ENCODE data around the gene ZG16B.

The ZG16B gene

DNA sequence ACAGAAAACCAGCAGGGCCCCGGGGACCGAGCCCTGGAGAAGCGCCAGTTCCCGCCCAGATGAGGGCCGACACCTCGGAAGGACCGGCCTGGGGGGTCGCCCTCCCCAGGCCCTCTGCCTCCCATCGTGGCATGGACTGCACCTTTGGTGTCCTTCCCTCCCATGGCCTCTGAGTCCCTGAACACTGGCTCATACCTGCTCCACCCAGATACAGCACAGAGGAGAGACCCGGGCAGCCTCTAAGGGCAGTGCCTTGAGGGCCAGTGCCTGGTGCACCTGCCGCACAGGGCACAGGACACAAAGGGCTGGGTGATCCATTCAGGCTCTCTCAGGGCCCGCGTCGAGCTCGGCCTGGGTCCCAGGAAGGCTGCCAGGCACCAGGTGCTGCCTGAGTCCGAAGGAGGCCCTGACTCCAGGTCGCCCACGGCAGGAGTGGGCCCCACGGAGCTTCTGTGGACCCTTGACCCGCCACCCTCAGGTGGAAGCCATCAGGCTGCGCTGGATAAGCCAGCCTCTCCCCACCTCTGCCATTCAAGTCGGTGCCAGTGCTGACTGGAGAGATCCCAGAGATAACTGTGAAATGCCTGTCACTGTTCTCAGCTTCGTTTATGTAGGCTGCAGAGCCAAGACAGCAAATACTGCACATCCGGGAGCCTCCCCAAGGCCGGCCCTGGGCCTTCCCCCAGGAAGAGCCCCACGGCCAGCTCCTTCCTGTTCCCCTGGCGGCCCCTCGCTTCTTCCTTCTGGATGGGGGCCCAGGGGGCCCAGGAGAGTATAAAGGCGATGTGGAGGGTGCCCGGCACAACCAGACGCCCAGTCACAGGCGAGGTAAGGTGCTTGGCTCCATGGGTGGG lies at the start of gene ZG16B:
TSS of gene ZG16B (plus strand) at position 803 of the 854 bp plus-strand sequence. CDS start 139 bp downstream, outside the sequence.
- H3K4me3 ChIP-seq (ENCODE audit: low read depth, low read length): no peak within 1 kb of the TSS

GRCh38 chr16:2782583-2783351 lies 47.3 kb upstream of the ZG16B start:
- no peak overlapping the region for H3K4me3 ChIP-seq (ENCODE audit: low read depth, low read length)

DNA sequence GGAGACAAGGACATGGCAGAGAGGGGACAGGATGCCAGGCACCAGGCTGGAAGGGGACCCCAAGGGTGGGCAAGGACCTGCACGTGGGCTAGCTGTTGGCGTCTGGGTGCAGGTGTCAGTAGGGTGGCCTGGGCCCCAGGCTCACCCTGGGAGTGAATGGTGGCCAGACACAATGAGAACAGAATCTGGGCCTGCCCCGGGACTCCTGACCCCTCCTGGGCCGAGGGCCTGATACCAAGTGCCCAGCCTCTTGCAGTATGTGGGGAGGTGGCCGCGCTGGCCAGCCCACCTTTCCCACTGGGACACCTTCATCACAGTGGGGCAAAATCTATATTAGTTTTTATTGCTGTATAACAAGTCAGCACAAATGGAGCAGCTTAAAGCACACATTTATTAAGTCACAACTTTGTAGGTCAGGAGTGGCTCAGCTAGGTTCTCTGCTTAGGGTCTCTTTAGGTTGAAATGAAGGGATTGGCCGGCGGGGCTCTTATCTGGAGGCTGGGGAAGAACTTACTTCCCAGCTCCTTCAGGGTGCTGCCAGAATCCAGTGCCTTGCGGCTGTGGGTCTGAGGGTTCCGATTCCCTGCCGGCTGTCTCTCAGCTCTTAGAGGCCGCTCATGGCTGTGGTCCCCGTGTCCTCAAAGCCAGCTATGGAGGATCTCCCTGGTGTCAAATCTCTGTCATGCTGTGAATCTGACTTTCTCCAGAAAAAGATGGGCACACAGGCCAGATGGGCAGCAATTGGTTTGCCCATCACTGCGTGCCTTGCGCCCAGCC lies 46.3 kb upstream of the ZG16B start:
- no peak overlapping the region for H3K4me3 ChIP-seq (ENCODE audit: low read depth, low read length)

DNA sequence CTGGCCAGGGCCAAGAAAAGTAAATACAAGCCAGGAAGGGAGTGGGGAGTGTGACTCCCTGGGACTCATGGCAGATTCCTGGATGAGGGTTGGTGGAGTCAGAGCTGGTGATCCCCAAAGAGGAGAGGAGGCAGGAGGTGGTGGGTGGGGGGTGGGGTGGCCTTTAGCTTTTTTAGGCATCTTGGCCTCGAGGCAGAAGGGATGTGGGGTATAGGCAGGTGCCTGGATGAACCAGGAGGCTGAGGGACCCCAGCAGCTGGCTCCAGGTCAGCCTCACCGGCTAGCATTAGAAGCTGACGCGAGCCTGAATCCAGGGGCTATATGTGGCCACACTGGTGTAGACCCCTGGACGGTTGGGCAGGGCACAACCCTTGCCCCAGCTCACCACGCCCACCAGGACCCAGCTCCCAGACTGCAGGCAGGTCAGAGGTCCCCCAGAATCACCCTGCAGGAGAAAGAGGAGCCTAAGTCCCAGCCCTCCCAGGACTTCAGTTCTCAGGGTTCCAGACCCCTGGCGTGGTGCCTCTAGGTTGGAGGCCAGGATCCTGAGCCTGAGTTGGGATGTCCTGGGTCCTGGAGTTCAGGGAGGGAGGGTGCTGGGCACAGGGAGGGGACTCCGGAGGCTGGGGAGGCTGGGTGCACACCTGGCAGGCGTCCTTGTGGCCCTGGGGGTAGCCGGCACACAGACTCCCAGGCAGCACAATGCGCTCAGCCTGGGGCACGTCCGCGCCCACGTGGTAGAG lies 45.6 kb upstream of the ZG16B start:
- H3K4me3 ChIP-seq (ENCODE audit: low read depth, low read length): no peak overlapping the region

DNA sequence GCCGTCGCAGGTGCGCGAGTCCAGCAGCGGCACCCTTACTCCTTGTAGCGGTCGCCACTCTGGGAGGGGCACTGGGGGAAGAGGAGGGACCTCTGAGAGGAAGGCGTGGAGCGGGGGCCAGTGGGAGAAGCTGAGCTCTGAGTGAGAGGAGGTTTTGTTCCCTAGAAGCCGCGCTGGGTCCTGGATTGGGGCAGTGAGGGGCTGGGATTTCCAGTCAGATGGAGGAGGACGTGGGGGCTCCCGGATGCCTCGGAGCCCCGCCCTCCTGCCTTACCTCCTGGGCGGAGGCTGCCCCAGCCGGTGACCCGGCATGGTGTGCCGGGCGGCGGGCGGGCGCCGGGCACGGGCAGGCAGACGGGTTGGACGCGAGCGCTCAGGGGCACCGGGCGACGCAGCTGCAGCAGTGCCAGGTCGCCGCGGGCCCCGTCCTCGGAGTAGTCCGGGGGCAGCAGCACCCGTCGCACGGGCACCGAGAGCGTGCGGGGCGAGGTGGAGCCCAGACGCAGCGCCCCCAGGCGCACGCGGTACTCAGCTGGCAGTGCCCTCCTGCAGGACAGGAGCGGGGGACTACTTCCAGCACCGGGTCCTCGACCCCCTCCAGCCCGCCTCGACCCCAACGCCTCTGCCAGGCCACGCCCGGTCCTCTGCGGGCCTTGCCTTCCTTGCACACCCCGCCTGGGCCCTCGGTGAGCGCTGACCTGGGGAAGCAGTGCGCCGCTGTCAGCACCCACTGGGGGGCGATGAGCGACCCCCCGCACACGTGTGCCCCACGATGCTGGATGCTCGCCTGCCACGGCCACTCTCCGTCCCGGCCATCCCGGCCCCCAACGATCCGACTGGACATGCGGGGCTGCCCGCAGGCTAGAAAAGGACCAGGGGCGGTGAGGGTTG lies 44.8 kb upstream of the ZG16B start:
- no peak overlapping the region for H3K4me3 ChIP-seq (ENCODE audit: low read depth, low read length)

DNA sequence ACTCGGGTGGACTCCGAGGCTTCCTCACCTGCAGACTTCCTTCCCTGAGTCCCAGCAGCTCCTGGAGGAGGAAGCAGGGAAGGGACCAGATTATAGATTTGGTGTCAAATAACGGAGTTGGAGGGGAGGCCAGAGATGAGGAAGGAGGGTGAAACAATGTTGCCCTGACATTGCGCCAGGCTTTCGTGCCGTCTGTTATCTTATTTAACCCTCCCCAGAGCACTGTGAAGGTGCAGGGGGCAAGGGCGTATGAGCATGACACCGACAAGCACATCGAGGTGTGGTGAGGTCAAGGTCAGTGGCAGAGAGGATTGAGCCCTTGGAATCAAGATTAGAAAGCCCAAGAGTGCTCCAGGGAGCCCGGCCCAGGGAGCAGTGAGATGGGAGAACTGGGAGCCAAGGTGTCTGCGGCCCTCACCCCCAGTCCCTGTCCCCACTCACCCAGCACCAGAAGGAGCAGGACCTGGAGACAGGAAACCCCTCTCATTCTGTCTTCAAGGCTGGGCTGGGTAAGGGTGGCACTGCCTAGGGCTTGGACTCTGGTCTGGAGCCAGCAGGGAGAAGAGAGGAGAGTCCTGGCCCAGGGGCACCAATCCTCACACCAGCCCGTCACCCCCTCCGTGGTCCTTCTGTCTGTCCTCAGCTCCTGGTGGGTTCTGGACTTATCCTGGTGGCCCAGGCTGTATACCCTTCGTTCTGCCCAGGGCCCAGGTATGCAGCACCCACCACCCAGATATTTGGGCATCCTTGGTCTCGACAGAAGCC lies 43.9 kb upstream of the ZG16B start:
- H3K4me3 ChIP-seq (ENCODE audit: low read depth, low read length): no peak overlapping the region

- H3K4me3 ChIP-seq (ENCODE audit: low read depth, low read length): no peak overlapping the region
Observed at GRCh38 chr16:2786826-2787151, 43.3 kb upstream of the ZG16B start.

DNA sequence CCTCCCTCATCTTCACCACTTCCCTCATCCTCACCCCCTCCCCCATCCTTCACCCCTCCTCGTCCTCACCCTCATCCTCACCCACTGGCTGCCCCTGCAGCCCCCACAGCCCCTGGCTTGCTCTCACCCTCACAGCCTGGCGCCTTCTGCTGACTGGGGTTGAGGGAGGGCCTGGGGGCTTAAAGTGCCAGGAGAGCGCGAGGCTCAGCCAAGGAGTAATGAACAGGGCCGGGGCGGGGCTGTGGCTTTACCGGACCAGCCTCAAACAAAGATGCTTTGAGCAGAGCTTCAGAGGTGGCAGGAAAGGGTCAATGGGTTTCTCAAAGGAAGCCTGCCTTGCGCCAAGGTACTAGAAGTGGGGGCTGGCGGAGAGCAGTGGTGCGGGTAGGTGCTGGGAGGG lies 42.7 kb upstream of the ZG16B start, which contains the start of gene PRSS33:
TSS of gene PRSS33 (minus strand) at position 155 of the 400 bp plus-strand sequence. CDS start 1,013 bp downstream, outside the sequence.
- H3K4me3 ChIP-seq (ENCODE audit: low read depth, low read length): no peak within 1 kb of the TSS

DNA sequence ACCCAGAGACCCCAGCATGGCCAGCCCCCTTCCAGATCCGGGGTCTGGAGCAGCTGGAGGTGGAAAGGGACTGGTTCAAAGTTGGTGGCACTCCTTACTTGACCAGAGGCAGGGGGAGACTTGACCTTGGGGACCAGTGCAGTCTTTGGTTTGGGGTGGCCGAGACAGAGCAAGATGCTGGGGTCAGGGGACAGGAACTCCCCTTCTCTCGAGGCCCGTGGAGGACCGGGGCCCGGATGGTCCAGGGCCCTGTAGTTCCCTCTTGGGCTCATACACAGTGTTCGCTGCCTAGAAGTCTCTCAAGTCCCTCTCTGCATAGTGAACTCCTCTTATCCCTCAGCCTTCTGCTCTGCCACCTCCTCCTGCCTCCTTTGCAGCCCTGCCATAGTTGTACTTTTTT lies 42.1 kb upstream of the ZG16B start:
- H3K4me3 ChIP-seq (ENCODE audit: low read depth, low read length): no peak overlapping the region

DNA sequence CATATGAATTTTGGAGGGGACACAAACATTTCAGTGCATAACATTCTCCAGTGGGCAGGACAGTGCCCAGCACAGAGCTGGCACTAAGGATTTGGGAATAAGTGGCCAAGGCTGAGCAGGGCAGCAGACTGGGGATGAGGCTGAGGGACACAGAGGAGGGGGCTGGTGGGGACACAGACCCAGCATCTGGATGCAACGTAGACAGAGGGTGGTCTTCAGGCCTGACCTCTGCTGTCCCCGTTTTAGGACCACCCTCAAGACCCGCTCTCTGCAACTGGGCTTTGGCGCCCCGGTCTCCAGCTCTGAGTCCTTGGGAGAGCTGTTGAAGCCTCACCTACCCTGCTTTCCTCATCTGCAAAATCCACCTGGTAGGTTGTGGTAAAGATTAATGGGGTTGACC lies 39.5 kb upstream of the ZG16B start:
- H3K4me3 ChIP-seq (ENCODE audit: low read depth, low read length): no peak overlapping the region

- no peak overlapping the region for H3K4me3 ChIP-seq (ENCODE audit: low read depth, low read length)
Observed at GRCh38 chr16:2791174-2791573, 38.9 kb upstream of the ZG16B start.

DNA sequence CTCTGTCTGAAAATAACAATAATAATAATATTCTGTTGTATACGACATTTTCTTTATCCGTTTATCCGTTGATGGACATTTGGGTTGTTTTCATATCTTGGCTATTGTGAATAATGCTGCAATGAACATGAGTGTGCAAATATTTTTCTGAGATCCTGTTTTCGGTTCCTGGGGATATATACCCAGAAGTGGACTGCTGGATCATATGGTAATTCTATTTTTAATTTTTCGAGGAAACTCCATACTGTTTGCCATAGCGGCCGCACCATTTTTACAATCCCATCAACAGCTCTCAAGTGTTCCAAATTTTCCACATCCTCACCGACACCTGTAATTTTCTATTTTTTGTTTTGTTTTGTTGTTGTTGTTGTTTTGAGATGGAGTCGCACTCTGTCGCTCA lies 37.2 kb upstream of the ZG16B start:
- no peak overlapping the region for H3K4me3 ChIP-seq (ENCODE audit: low read depth, low read length)

DNA sequence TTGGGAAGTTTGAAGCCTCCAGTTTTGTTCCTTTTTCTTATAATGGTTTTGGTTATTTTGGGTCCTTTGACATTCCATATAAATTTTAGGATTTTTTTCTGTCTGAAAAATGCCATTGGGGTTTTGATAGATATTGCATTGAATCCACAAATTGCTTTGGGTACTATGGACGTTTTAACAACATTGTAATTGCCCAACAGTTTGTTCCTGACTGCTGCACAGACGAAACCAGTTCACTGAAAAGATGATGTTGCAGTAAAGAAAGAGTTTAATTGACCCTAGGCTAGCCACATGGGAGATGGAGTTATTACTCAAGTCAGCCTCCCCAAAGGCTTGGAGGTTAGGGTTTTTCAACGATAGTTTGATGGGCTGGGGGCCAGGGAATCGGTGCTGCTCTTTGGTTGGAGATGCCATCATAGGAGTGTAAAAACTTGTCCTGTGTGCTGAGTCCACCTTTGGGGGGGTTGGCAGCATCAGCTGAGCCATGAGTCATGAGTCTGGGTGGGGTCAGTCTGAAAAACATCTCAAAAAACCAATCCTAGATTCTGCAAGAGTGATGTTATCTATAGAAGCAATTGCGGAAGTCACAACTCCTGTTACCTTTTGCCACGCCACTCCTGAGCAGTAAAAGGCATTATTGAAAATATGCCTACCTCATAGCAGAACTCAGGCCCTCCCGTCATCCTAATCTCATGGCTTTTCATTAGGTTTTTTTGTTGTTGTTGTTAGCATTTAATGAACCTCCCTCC lies 34.5 kb upstream of the ZG16B start:
- no peak overlapping the region for H3K4me3 ChIP-seq (ENCODE audit: low read depth, low read length)

GRCh38 chr16:2798723-2799204 lies 31.3 kb upstream of the ZG16B start:
- no peak overlapping the region for H3K4me3 ChIP-seq (ENCODE audit: low read depth, low read length)

- H3K4me3 ChIP-seq (ENCODE audit: low read depth, low read length): no peak overlapping the region
Observed at GRCh38 chr16:2799205-2799858, 30.8 kb upstream of the ZG16B start.

GRCh38 chr16:2799859-2800226 lies 30.3 kb upstream of the ZG16B start:
- H3K4me3 ChIP-seq (ENCODE audit: low read depth, low read length): no peak overlapping the region

DNA sequence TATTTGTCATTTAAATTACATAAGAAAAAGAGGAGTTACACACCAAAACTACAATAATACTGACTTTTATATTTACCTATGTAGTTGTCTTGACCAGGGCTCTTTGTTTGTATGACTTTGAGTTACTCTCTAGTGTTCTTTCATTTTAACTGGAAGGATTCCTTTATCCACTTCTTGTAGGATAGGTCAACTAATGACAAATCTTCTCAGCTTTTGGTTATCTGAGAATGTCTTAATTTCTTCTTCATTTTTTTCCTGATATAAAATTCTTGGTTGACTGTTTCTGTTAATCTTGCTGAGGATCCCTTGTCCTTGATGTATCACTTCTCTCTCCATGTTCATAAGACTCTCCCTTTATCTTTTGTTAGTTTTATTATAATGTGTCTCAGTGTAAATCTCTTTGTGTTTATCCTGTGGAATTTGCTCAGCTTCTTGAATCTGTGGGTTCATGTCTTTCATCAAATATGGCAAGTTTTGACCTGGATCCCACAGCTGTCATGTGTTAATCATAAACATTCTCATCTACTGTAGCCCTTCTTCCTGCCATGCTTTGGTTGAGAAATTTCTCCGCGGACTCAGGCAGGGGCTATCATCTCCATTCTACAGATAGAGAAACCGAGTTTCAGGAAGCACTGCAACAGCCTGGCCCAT lies 26.4 kb upstream of the ZG16B start:
- H3K4me3 ChIP-seq (ENCODE audit: low read depth, low read length): no peak overlapping the region
